ENCODE results near the gene SHB.
"Not testable (repeated sequence)": the region's sequence is repeated elsewhere in the genome, so short reads cannot be mapped to it uniquely, and the experiment has no call there.

GRCh38 chr9:37909836-37910235 is 159.2 kb downstream of the SHB start:
- not testable (repeated sequence) for TF ChIP-seq CTCF, POLR2AphosphoS5 (IDR thresholded peaks at IDR 0.05)
